GM12878 (cell line): ENCODE data around the gene RCC2. TPM values are rescaled to one million over a fixed set of nuclear protein-coding genes. Genes with fewer than 3 reads are reported as not detected.

ENCODE experiments used
- ATAC-seq: fragments of 200-7000 bp; cut with Tn5 transposase; 3 replicates; pipeline ENCODE4 v1.9.1; 2020; ENCODE audit warnings: mild to moderate bottlenecking, moderate library complexity
- BruUV-seq: library from RNA; stranded (reverse); fragments of 400-500 nt; replicated peaks from 2 replicates; lab custom pipeline; 2021; lab: Mats Ljungman, UMichigan
- CTCF ChIA-PET: fragments of 300-600 bp; sonication (Branson Sonifier 250); formaldehyde crosslinking; extraction: SDS; loops from one replicate; lab custom pipeline; 2021; ENCODE audit warnings: inconsistent platforms; lab: Yijun Ruan, JAX
- POLR2A ChIA-PET: fragments of 350-600 bp; formaldehyde crosslinking; extraction: SDS; loops from one replicate; lab custom pipeline; 2021; ENCODE audit warnings: inconsistent platforms; lab: Charles Lee
- RAD21 ChIA-PET: fragments of 300-600 bp; sonication (Branson Sonifier 250); formaldehyde crosslinking; loops from one replicate; lab custom pipeline; 2023; ENCODE audit warnings: antibody characterized with exemption; ENCODE audit not compliant: unreplicated experiment; lab: Charles Lee
- SMC1A ChIA-PET: fragments of 300-600 bp; sonication (Branson Sonifier 250); formaldehyde crosslinking; loops from one replicate; lab custom pipeline; 2023; ENCODE audit not compliant: unreplicated experiment, uncharacterized antibody; lab: Charles Lee
- DNase-seq: peaks from one replicate; pipeline ENCODE4 v3.0.0-alpha.2; 2011; ENCODE audit warnings: low read depth, low spot score
- FAIRE-seq: peaks from 3 replicates; lab custom pipeline; 2011; peaks lifted over from hg19 to GRCh38; lab: Jason Lieb, UNC
- H2AFZ ChIP-seq: 2 replicates; pipeline ENCODE4 v1.6.0; 2011; ENCODE audit warnings: low read depth, low read length, control low read depth; ENCODE audit not compliant: control insufficient read depth
- H3K27ac ChIP-seq: 2 replicates; pipeline ENCODE4 v1.5.1; 2011; ENCODE audit warnings: control low read depth; ENCODE audit not compliant: control insufficient read depth, insufficient read depth
- H3K27me3 ChIP-seq, 2 experiments: replicated peaks in 1 of 2; 2 replicates each; pipeline versions ENCODE4 v1.6.0 to v1.6.1; 2011; ENCODE audit warnings: low read length in 1 of 2; ENCODE audit not compliant: control insufficient read depth in 2 of 2, insufficient read depth in 2 of 2
- H3K36me3 ChIP-seq, 2 experiments: 2 replicates each; pipeline ENCODE4 v1.5.1; 2011; ENCODE audit warnings: low read length in 1 of 2; ENCODE audit not compliant: control insufficient read depth in 2 of 2, insufficient read depth in 2 of 2
- H3K4me1 ChIP-seq: 2 replicates; pipeline ENCODE4 v1.6.1; 2011; ENCODE audit warnings: mild to moderate bottlenecking, low read length, moderate library complexity, mixed read lengths; ENCODE audit not compliant: control insufficient read depth, insufficient read depth
- H3K4me2 ChIP-seq: 2 replicates; pipeline ENCODE4 v1.6.0; 2011; ENCODE audit warnings: control low read depth; ENCODE audit not compliant: control insufficient read depth, insufficient read depth
- H3K4me3 ChIP-seq: fragments of 200-600 bp; sonication (generic); 2 replicates; pipeline ENCODE4 v1.5.1; 2016
- H3K79me2 ChIP-seq: 2 replicates; pipeline ENCODE4 v1.6.0; 2011; ENCODE audit warnings: low read length; ENCODE audit not compliant: control insufficient read depth, insufficient read depth
- H3K9ac ChIP-seq: 2 replicates; pipeline ENCODE4 v1.8.0; 2011; ENCODE audit warnings: low read length, control low read depth, mixed read lengths; ENCODE audit not compliant: control insufficient read depth, insufficient read depth
- H3K9me3 ChIP-seq: replicated peaks from 3 replicates; pipeline ENCODE4 v1.5.1; 2011; ENCODE audit warnings: mild to moderate bottlenecking, low read length; ENCODE audit not compliant: control insufficient read depth, insufficient read depth
- H4K20me1 ChIP-seq: 2 replicates; pipeline ENCODE4 v1.6.0; 2011; ENCODE audit not compliant: control insufficient read depth, insufficient read depth
- POLR2AphosphoS5 ChIP-seq: IDR thresholded peaks from 2 replicates; pipeline ENCODE4 v1.6.1; 2011; ENCODE audit warnings: mild to moderate bottlenecking, low read length, inconsistent platforms
- RB1 ChIP-seq: fragments of 450-650 bp; formaldehyde crosslinking; IDR thresholded peaks from 2 replicates; pipeline ENCODE4 v1.6.1; 2017; ENCODE audit warnings: mild to moderate bottlenecking, borderline replicate concordance
- SMAD5 ChIP-seq: IDR thresholded peaks from 2 replicates; pipeline ENCODE4 v1.6.1; 2016; ENCODE audit warnings: antibody characterized with exemption, low read depth
- WGBS: methylation state at CpG from one replicate; pipeline ENCODE4 v1.1.6; 2016; ENCODE audit warnings: low lambda C conversion rate; ENCODE audit not compliant: insufficient replicate concordance, insufficient coverage; ENCODE audit errors: missing lambda C conversion rate; 5-methylcytosine and 5-hydroxymethylcytosine counted together
- in situ Hi-C: fragments of 300-500 bp; cut with MboI; formaldehyde crosslinking; loops from 9 replicates; pipeline ENCODE4 v1.14.3; 2018; ENCODE audit warnings: mixed read lengths
- intact Hi-C: fragments of 100-400 bp; cut with micrococcal nuclease; formaldehyde crosslinking; loops from one replicate; pipeline ENCODE4 v1.14.2; 2022; ENCODE audit not compliant: unreplicated experiment
- polyA plus RNA-seq, 11 experiments: library from polyadenylated mRNA; depleted of rRNA in 4 of 11; unstranded in 6 of 11; stranded (reverse) in 5 of 11; fragments of >200 nt; fragmentation: Nextera tagmentation in 4 of 11; fragmentation: Illumina TruSeq in 1 of 11; extraction: Ambion mirVana in 4 of 11; extraction: Trizol in 1 of 11; gene quantifications; 1 replicate in 1 of 11; 2 replicates in 10 of 11; pipeline versions ENCODE4 v1.2.1 to v1.2.3, GENCODE V29; 2011 to 2016; ENCODE audit warnings: inconsistent platforms in 2 of 11, missing spikeins in 2 of 11, low read depth in 1 of 11
- total RNA-seq, 4 experiments: library from RNA; depleted of rRNA in 3 of 4; stranded (reverse); fragments of >200 nt in 3 of 4; fragmentation: Illumina TruSeq in 1 of 4; extraction: Trizol in 1 of 4; gene quantifications; 2 replicates each; pipeline versions ENCODE4 v1.2.1 to v1.2.3, GENCODE V29; 2013 to 2021
- TF ChIP-seq, protein P1 (sequence below): IDR thresholded peaks from 2 replicates; pipeline ENCODE4 v1.6.1; 2011; ENCODE audit warnings: low read depth, mild to moderate bottlenecking, low read length, moderate library complexity, borderline replicate concordance; ENCODE audit errors: extremely low read depth

The RCC2 gene
- total and polyA plus RNA-seq, 10 of the 15 experiments (the other 5 are each of a cell fraction or from before 2014, with no cell fraction given): 10.7 to 176 (median 85.5) TPM

DNA sequence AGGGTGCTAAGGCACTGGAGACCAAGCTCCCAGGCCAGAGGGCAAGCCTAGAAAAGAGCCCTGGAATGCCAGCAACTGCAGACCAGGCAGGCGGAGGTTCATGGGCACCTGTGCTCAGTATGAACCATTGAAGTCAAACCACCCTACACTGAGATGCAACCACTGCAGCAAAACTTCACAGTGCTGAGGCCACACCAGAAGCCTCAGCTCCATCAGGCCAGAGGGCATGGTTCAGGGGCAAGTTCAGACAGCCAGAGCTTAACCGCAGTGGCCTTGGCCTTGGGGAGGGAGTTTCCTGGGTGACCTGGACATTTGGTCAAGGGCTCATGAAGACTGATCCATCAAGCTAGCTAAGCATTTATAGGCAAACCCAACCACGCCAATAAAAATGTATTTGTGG lies 7.1 kb downstream of the RCC2 start:
- H3K79me2 ChIP-seq: peaks cover 78% of the 10 kb centered on the region
- peak overlapping the region; percentile 56; the same call in 1 of the 2 replicates for H3K4me2 ChIP-seq
- FAIRE-seq (no peak), DNase-seq (no peak), ATAC-seq (peak; percentile 42)
- no peaks in the 10 kb centered on the region for H3K27me3 ChIP-seq
- no peak overlapping the region; the same call in 1 of the 2 replicates for H3K9ac ChIP-seq
- in situ Hi-C loops: no loop called here
- H3K4me1 ChIP-seq: peaks cover 24% of the 10 kb centered on the region
- H2AFZ ChIP-seq: no peak overlapping the region
- TF ChIP-seq POLR2AphosphoS5 (peak; percentile 49; the same call in 1 of the 2 replicates), SMAD5 (no peak)
- peaks cover 29 to 34% of the 10 kb centered on the region in 2 experiments; a peak in 3 of 4 replicates for H3K36me3 ChIP-seq
- BruUV-seq: no TSS peak
- RAD21 ChIA-PET: no interaction called here
- peak overlapping the region; percentile 11 for H3K27ac ChIP-seq
- CTCF ChIA-PET: no interaction called here
- POLR2A ChIA-PET: no interaction called here
- WGBS: 67% methylated on average over 2 of the region's 3 CpGs
- intact Hi-C loops: no loop called here
- peak overlapping the region; percentile 44 for H3K4me3 ChIP-seq
- no peaks in the 10 kb centered on the region for H3K9me3 ChIP-seq
- peaks cover 12% of the 10 kb centered on the region for H4K20me1 ChIP-seq
- SMC1A ChIA-PET: interaction anchor here (1.0 to 1.2 kb wide), 4 partner anchors 12 to 54 kb away, joined by 3 to 4 read pairs (median 3); no protein-coding TSS in a partner anchor

DNA sequence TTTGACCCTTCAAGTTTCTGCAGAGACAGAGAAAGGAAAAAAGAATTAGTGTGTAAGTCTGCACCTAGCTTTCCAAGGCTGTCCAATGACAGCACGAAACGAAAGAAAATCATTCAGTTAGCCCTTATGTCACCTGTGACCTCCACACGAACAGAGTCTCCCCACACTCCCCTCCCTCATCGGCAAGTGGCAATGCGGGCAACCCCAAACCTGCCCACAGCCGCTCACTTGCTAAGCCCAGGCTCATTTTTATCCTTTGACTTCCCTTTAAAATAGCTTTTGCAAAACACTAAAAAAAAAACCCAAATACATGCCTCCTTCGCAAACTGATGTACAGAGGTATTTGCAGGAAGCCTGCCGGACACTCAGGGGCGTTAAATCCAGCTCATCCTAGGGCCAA lies 10.3 kb downstream of the RCC2 start:
- TF ChIP-seq, protein P1, sequence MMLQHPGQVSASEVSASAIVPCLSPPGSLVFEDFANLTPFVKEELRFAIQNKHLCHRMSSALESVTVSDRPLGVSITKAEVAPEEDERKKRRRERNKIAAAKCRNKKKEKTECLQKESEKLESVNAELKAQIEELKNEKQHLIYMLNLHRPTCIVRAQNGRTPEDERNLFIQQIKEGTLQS: no peak
- no peak for TF ChIP-seq RB1
- Histone ChIP-seq H3K27ac (no peak overlapping the region), H4K20me1 (peaks cover 9% of the 10 kb centered on the region; the same call in 1 of the 2 replicates), H3K9me3 (no peaks in the 10 kb centered on the region), H3K4me2 (no peak overlapping the region), H3K9ac (no peak overlapping the region), H3K79me2 (peaks cover 46% of the 10 kb centered on the region), H2AFZ (no peak overlapping the region), H3K4me1 (peaks cover 10% of the 10 kb centered on the region), H3K36me3 (peaks cover 26 to 51% of the 10 kb centered on the region in 2 experiments; a peak in 3 of 4 replicates), H3K4me3 (no peak overlapping the region), H3K27me3 (no peaks in the 10 kb centered on the region)
- WGBS: 92% methylated on average over 9 of the region's 9 CpGs
- ChIA-PET POLR2A (no interaction called here), SMC1A (no interaction called here), RAD21 (no interaction called here), CTCF (interaction anchor here (1.3 kb wide), 1 partner anchor 10 kb away, joined by 3 read pairs; the partner anchor contains the start of gene RCC2)
- intact Hi-C loops (no loop called here), in situ Hi-C loops (no loop called here)
- DNase-seq (no peak), ATAC-seq (no peak), FAIRE-seq (no peak)
- BruUV-seq: no TSS peak
